Prostate gland (tissue), 2 donors: Measurements from ENCODE around the gene CPM. TPM values are rescaled to one million over a fixed set of nuclear protein-coding genes. Genes with fewer than 3 reads are reported as not detected.

Experiments used
- DNase-seq: peaks from one replicate; pipeline ENCODE4 v3.0.0-alpha.2; 2019; ENCODE audit warnings: low spot score
- H3K27ac ChIP-seq, 2 donors: fragments of 200-600 bp; sonication (generic); 2 replicates each; pipeline ENCODE4 v1.5.1; 2017 to 2019
- H3K27me3 ChIP-seq: fragments of 200-600 bp; sonication (generic); replicated peaks from 2 replicates; pipeline ENCODE4 v1.5.1; 2019; ENCODE audit not compliant: insufficient read depth
- H3K36me3 ChIP-seq, 2 donors: fragments of 200-600 bp; sonication (generic); 1 replicate in 1 of 2; 2 replicates in 1 of 2; pipeline versions ENCODE4 v1.5.1 to v1.8.1; 2017 to 2019
- H3K4me1 ChIP-seq: fragments of 200-600 bp; sonication (generic); replicated peaks from 2 replicates; pipeline ENCODE4 v1.5.1; 2019
- H3K4me3 ChIP-seq, 2 donors: fragments of 200-600 bp; sonication (generic); 2 replicates each; pipeline ENCODE4 v1.5.1; 2017 to 2019
- H3K9me3 ChIP-seq: fragments of 200-600 bp; sonication (generic); 2 replicates; pipeline ENCODE4 v1.5.1; 2017
- POLR2A ChIP-seq: fragments of 450-650 bp; IDR thresholded peaks from one replicate; pipeline ENCODE4 v1.6.1; 2016; ENCODE audit warnings: antibody characterized with exemption, mild to moderate bottlenecking
- POLR2AphosphoS5 ChIP-seq: sonication (generic); formaldehyde crosslinking; IDR thresholded peaks from one replicate; pipeline ENCODE4 v1.6.1; 2017; ENCODE audit warnings: antibody characterized with exemption
- WGBS: methylation state at CpG from one replicate; pipeline ENCODE4 v1.1.5; 2018; 5-methylcytosine and 5-hydroxymethylcytosine counted together
- intact Hi-C: fragments of 100-400 bp; cut with DNase I; formaldehyde crosslinking; loops from one replicate; pipeline ENCODE4 v1.14.2; 2022
- total RNA-seq, 2 donors: library from RNA; depleted of rRNA; stranded (reverse); fragments of >200 nt; gene quantifications; one replicate each; pipeline ENCODE4 v1.1.0, GENCODE V29; 2016
- TF ChIP-seq, protein P1 (sequence below), 4 experiments: fragments of 200-600 bp in 2 of 4; fragments of 450-650 bp in 2 of 4; sonication (generic) in 2 of 4; IDR thresholded peaks; 1 replicate in 3 of 4; 2 replicates in 1 of 4; pipeline ENCODE4 v1.5.1; 2016 to 2019; ENCODE audit warnings: antibody characterized with exemption in 4 of 4, mild to moderate bottlenecking in 2 of 4, moderate library complexity in 2 of 4

The CPM gene
- total RNA-seq, 2 donors from 2014 or later = 68.4 TPM

GRCh38 chr12:68835333-68835908 is 97.5 kb downstream of the CPM start:
- TF ChIP-seq POLR2A (no peak), POLR2AphosphoS5 (no peak)
- TF ChIP-seq, protein P1, sequence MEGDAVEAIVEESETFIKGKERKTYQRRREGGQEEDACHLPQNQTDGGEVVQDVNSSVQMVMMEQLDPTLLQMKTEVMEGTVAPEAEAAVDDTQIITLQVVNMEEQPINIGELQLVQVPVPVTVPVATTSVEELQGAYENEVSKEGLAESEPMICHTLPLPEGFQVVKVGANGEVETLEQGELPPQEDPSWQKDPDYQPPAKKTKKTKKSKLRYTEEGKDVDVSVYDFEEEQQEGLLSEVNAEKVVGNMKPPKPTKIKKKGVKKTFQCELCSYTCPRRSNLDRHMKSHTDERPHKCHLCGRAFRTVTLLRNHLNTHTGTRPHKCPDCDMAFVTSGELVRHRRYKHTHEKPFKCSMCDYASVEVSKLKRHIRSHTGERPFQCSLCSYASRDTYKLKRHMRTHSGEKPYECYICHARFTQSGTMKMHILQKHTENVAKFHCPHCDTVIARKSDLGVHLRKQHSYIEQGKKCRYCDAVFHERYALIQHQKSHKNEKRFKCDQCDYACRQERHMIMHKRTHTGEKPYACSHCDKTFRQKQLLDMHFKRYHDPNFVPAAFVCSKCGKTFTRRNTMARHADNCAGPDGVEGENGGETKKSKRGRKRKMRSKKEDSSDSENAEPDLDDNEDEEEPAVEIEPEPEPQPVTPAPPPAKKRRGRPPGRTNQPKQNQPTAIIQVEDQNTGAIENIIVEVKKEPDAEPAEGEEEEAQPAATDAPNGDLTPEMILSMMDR (IDR thresholded peaks at IDR 0.05) = no peak

DNA sequence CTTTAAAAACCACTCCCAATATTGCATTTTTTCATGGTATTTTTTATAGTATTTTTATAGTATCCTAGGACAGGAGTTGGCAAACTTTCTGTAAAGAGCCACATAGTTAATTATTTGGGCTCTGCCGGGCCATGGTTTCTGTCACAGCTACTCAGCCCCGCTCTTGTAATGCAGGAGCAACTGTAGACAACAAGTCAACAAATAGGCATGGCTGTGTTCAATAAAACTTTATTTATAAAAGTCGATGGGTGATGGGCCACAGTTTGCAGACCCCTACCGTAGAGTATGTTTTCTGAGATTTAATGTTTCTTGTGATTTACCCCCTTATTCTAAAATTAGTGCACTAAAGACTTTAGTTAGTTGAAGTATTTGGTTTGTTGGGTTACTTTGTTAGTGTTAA is 99.5 kb downstream of the CPM start:
- H3K36me3 ChIP-seq = no peaks in the 10 kb centered on the region
- H3K27ac ChIP-seq = no peak overlapping the region
- no peaks in the 10 kb centered on the region for H3K4me1 ChIP-seq
- no peak for DNase-seq
- intact Hi-C loops = loop anchor here (10.0 kb wide), 1 partner anchor 321 kb away; no protein-coding TSS in a partner anchor
- TF ChIP-seq, protein P1 (IDR thresholded peaks at IDR 0.05) = no peak
- TF ChIP-seq POLR2A (no peak), POLR2AphosphoS5 (no peak)
- no peaks in the 10 kb centered on the region for H3K27me3 ChIP-seq
- H3K4me3 ChIP-seq = no peak overlapping the region
- H3K9me3 ChIP-seq = no peaks in the 10 kb centered on the region
- 95% methylated on average over 4 of the region's 4 CpGs for WGBS

More at GRCh38 chr12:68835333-68835908, 97.5 kb downstream of the CPM start:
- no peak for DNase-seq
- Histone ChIP-seq H3K36me3 (no peaks in the 10 kb centered on the region), H3K4me3 (no peak overlapping the region), H3K9me3 (no peaks in the 10 kb centered on the region), H3K4me1 (no peaks in the 10 kb centered on the region), H3K27me3 (no peaks in the 10 kb centered on the region), H3K27ac (no peak overlapping the region)
- WGBS = 73% methylated on average over 10 of the region's 10 CpGs
- intact Hi-C loops = loop anchor here (10.0 kb wide), 1 partner anchor 319 kb away; no protein-coding TSS in a partner anchor

GRCh38 chr12:68832504-68832867 is 100.5 kb downstream of the CPM start:
- Histone ChIP-seq H3K27ac (no peak overlapping the region), H3K4me3 (no peak overlapping the region), H3K9me3 (no peaks in the 10 kb centered on the region), H3K36me3 (no peaks in the 10 kb centered on the region), H3K4me1 (no peaks in the 10 kb centered on the region), H3K27me3 (no peaks in the 10 kb centered on the region)
- WGBS = 83% methylated on average over 4 of the region's 4 CpGs
- intact Hi-C loops = loop anchor here (10.0 kb wide), 1 partner anchor 322 kb away; no protein-coding TSS in a partner anchor
- TF ChIP-seq, protein P1 (IDR thresholded peaks at IDR 0.05) = no peak
- no peak for TF ChIP-seq POLR2AphosphoS5
- TF ChIP-seq POLR2A = no peak
- no peak for DNase-seq

DNA sequence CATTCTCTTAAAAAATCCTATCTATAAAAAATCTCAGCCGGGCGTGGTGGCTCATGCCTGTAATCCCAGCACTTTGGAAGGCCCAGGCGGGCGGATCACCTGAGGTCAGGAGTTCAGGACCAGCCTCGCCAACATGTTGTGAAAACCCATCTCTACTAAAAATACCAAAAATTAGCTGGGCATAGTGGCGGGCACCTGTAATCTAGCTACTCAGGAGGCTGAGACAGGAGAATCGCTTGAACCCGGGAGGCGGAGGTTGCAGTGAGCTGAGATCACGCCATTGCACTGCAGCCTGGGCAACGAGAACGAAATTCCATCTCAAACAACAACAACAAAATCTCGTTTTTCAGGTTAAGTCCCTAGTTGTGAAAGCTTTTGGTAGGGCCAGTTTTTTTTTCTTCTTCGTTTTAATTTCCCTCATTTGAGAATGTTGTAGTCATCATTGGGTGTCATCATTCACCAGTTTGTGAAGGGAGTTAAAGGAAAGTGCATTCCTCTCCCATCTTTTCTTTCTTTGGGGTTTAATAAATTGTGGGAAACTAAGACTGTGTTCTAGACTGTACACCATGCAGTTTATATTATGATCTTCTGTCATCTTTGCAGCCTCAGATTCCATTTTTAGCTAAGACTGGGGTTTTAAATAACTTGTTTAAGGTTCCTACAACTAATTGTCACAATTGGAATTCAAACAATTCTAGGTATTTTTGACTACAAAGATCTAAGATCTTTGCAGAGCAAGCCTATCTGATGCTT is 101.0 kb downstream of the CPM start:
- 90% methylated on average over 14 of the region's 14 CpGs for WGBS
- no peaks in the 10 kb centered on the region for H3K36me3 ChIP-seq

More for the DNA sequence above, 101.0 kb downstream of the CPM start:
- H3K9me3 ChIP-seq = no peaks in the 10 kb centered on the region
- TF ChIP-seq POLR2A = no peak
- TF ChIP-seq POLR2AphosphoS5 = no peak
- TF ChIP-seq, protein P1 (IDR thresholded peaks at IDR 0.05) = no peak
- DNase-seq = no peak
- no peaks in the 10 kb centered on the region for H3K27me3 ChIP-seq
- no peak overlapping the region for H3K4me3 ChIP-seq
- intact Hi-C loops = loop anchor here (10.0 kb wide), 1 partner anchor 323 kb away; no protein-coding TSS in a partner anchor
- H3K27ac ChIP-seq = no peak overlapping the region
- H3K4me1 ChIP-seq = no peaks in the 10 kb centered on the region
